ENCODE results near the gene UBN2.
A peak's percentile ranks its signal among the peaks of the same experiment; 100 is the strongest.

DNA sequence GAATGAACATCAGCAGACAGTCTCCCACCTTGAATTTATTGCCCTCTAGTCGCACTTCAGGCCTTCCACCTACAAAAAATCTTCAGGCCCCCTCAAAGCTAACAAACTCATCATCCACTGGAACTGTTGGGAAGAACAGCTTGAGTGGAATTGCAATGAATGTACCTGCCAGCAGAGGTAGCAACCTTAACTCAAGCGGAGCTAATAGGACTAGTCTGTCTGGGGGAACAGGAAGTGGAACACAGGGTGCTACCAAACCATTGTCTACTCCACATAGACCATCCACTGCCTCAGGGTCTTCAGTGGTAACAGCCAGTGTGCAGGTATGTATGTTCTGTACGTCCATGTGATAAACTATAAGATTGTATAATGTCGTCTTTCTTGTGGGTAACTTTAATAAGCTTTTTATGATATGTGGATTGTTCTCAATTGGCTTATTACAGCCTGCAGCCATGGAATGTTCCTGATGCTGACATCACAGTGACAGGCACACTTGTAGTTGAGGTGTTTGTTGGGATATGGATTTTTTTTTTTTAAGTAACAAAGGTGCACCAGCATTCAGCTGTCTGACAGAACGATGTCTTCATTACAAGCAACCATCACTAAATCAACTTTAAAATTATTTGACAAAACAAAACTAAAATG is 53.3 kb downstream of the UBN2 start:
- TF ChIP-seq POLR2A (IDR thresholded peaks at IDR 0.05; ENCODE audit: low read depth, low read length) (no peak), POLR2AphosphoS5 (IDR thresholded peaks at IDR 0.05; ENCODE audit: low read depth, low read length) (no peak), SPI1 (IDR thresholded peaks at IDR 0.05; ENCODE audit: low read depth, low read length) (0 out of 2 replicates have a peak, but pooled peaks have one; percentile 30), TAF1 (IDR thresholded peaks at IDR 0.05; ENCODE audit: low read depth, low read length) (no peak), POU2F2 (IDR thresholded peaks at IDR 0.05; ENCODE audit: low read depth, low read length) (no peak)
